IPS-18c (cell line): ENCODE measurements around the gene R3HCC1L.

ENCODE experiments used
- H3K4me3 ChIP-seq: 2 replicates; pipeline ENCODE4 v1.7.0; 2013; ENCODE audit warnings: low read depth, mild to moderate bottlenecking, low read length, moderate library complexity; ENCODE audit not compliant: insufficient read depth
- H3K9me3 ChIP-seq: one replicate; pipeline ENCODE4 v1.6.1; 2013; ENCODE audit warnings: mild to moderate bottlenecking, low read length, moderate library complexity; ENCODE audit not compliant: control insufficient read depth, insufficient read depth

R3HCC1L gene

GRCh38 chr10:98259606-98260315 lies 125.3 kb downstream of the R3HCC1L start:
- peaks cover 2% of the 10 kb centered on the region for H3K9me3 ChIP-seq
- H3K4me3 ChIP-seq = no peak overlapping the region

GRCh38 chr10:98260350-98260749 lies 125.9 kb downstream of the R3HCC1L start:
- Histone ChIP-seq H3K4me3 (no peak overlapping the region), H3K9me3 (peaks cover 2% of the 10 kb centered on the region)

GRCh38 chr10:98260752-98261151 lies 126.3 kb downstream of the R3HCC1L start:
- Histone ChIP-seq H3K9me3 (peaks cover 2% of the 10 kb centered on the region), H3K4me3 (no peak overlapping the region)

GRCh38 chr10:98261436-98262277 lies 127.2 kb downstream of the R3HCC1L start:
- no peaks in the 10 kb centered on the region for H3K9me3 ChIP-seq
- H3K4me3 ChIP-seq = no peak overlapping the region

- H3K4me3 ChIP-seq = no peak overlapping the region
- H3K9me3 ChIP-seq = no peaks in the 10 kb centered on the region
These were observed 128.1 kb downstream of the R3HCC1L start for GRCh38 chr10:98262571-98262970.

- no peak overlapping the region for H3K4me3 ChIP-seq
- H3K9me3 ChIP-seq = no peaks in the 10 kb centered on the region
These were observed 128.6 kb downstream of the R3HCC1L start for GRCh38 chr10:98263088-98263487.

- Histone ChIP-seq H3K9me3 (no peaks in the 10 kb centered on the region), H3K4me3 (no peak overlapping the region)
These were observed 130.1 kb downstream of the R3HCC1L start for GRCh38 chr10:98264378-98265065.

- no peak overlapping the region for H3K4me3 ChIP-seq
- H3K9me3 ChIP-seq = no peaks in the 10 kb centered on the region
These were observed 131.2 kb downstream of the R3HCC1L start for GRCh38 chr10:98265403-98266378.

GRCh38 chr10:98266647-98267046 lies 132.2 kb downstream of the R3HCC1L start:
- H3K4me3 ChIP-seq = no peak overlapping the region
- H3K9me3 ChIP-seq = no peaks in the 10 kb centered on the region

- H3K9me3 ChIP-seq = no peaks in the 10 kb centered on the region
- H3K4me3 ChIP-seq = no peak overlapping the region
These were observed 132.8 kb downstream of the R3HCC1L start for GRCh38 chr10:98267069-98267893.

- Histone ChIP-seq H3K9me3 (no peaks in the 10 kb centered on the region), H3K4me3 (peak within 1 kb of the TSS; percentile 62)
These were observed 133.6 kb downstream of the R3HCC1L start, which contains the start of gene LOXL4 for GRCh38 chr10:98267894-98268693. Gene LOXL4, minus strand, starts transcription at chr10:98268194. Its CDS starts 5,175 bp downstream, at chr10:98263019.

- Histone ChIP-seq H3K9me3 (no peaks in the 10 kb centered on the region), H3K4me3 (peak overlapping the region; percentile 62)
These were observed 134.4 kb downstream of the R3HCC1L start for GRCh38 chr10:98268694-98269431.

GRCh38 chr10:98269435-98269912 lies 135.0 kb downstream of the R3HCC1L start:
- no peaks in the 10 kb centered on the region for H3K9me3 ChIP-seq
- no peak overlapping the region for H3K4me3 ChIP-seq

GRCh38 chr10:98270073-98270740 lies 135.8 kb downstream of the R3HCC1L start:
- Histone ChIP-seq H3K4me3 (no peak overlapping the region), H3K9me3 (no peaks in the 10 kb centered on the region)
